Measurements from ENCODE around the gene RBBP8NL.

RBBP8NL gene

DNA sequence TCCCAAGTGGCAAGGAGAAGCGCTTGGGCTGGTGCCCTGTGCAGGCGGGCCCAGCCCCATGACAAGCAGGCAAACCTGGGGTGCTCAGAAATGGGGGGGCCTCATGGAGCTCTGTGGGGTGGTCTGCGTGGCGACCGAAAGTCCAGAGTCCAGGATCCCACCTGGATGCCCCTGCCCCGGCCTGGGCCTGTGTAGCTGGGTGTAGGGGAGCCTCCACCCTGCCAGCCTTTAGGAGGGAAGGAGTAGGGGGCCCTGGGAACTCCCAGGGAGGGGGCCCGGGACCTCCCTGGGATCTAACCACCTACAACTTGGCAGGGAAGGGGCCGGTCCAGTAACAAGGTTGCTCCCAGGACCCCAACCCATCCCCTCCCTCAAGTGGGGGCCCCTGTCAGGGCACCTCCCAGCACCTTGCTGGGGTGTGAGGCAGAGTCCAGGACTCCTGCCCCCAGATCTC, 55.7 kb downstream of the RBBP8NL start:
- no peak for DNase-seq

DNA sequence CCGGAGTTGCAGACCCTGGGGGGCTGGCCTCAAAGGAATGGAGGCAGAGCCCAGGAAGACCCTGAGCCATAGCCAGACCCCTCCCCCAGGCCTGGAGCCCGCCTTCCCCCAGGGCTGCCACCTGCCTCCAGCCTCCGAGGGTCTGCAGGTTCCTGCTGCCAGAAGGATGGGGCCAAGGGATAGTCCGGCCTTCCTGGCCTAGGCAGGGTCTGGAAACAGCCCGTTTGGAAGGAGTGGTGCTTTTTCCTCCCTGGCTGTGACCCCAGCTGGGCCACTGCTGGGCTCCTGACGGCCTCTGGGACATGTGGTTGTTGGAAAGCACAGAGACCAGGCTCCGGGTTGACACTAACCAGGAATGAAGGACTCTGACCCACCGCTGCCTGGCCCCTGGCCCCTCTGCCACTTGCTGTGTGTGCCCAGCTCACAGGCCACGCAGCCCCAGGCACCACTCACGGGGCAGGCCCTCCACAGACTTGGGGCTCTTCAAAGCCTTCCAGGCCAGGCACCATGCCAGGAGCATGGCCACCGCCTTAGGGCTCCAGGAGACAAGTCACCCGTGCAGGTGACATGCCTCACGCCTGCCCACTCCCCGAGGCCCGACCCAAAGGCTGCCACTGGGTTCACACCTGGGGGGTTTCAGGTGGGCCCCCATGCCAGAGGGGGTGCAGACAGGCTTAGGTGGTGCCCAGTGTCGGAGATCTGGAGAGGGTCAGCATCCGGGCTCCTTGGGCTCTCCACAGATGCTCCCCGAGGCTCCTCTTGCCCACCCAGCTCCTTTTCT, 56.3 kb downstream of the RBBP8NL start:
- no peak for DNase-seq

DNA sequence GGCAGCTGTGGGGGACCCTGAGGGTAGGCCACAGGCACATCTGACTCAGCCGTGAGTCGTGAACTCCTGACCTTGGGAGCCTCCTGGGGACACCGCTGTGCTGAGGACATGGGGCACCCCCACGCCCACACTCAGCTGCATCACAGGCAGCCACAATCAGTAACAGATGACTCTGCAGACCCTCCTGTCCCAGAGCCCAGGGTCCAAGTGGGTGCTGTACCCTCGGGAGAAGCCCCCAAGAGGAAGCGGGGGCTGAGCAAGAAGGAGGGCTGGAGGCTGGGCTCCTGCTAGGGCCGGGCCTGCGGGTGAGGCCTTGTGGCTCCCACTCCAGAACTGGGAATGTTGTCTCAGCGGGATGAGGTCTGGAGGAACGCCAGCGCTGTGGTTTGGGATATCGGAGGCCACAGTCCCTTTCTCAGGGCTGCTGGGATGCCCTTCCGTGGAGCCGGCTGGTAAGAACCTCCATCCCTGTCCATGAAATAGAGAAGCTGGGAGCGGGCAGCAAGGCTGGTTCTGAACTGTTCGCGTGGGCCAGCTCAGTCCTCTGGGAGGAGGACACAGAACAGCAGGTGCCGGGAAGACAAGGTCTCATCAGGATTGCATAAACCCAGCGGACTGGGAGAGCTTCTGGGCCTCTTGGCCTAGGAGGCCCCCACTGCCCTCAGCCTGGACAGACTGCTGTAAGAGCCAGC, 57.1 kb downstream of the RBBP8NL start:
- DNase-seq, result peak; percentile 66 to 73

DNA sequence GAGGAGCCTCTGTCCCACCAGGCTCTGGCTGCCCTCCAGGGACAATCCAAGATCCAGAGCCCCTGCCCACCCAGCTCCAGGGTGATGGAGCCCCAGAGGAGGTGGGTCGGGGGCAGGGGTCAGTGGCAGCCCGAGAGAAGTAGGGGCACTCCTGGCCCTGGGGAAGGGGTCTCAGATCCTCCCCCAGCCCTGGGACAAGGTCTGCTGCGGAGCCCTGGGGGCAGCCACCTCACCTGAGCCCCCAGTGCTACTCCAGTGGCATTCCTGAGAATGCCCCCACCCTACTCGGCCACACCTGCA, 57.6 kb downstream of the RBBP8NL start:
- DNase-seq, result no peak

DNA sequence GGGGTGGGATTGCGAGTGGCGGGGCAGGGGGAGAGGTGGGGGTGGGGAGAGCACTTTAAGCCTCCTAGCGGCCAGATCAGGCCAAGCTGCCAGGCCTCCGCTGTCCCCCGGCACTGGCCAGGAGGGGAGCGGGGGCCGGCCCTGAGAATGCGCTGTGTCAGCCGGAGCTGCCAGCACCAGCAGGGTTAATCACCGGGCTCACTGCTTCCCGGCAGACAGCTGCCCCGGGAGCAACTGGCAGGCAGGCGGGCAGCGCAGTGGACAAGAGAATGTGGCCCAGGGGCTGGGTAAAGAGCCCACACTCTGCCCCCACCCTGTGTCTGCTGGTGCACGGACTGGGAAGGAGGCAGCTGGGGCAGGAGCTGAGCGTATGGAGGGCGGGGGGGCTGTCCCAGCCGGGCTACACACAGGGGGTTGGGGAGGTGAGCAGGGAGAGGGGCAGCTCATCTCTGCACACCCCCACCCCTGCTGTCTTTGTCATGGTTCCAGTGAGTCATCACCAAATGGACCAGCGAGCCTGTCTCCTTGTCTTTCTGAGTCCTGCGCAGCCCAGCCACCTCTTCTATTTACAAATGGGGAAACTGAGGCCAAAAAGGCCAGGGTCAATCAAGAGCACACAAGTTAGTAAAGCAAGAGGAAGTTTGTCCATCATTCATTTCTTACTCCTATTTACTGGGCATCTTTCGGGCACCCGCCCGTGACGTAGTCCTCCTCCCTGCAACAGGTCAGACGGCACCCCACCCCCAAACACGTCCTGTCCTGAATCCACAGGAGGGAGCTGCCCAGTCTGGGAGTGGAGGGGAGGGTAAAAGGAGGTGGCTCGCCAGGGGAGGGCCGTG, 58.1 kb downstream of the RBBP8NL start:
- DNase-seq, result no peak

DNA sequence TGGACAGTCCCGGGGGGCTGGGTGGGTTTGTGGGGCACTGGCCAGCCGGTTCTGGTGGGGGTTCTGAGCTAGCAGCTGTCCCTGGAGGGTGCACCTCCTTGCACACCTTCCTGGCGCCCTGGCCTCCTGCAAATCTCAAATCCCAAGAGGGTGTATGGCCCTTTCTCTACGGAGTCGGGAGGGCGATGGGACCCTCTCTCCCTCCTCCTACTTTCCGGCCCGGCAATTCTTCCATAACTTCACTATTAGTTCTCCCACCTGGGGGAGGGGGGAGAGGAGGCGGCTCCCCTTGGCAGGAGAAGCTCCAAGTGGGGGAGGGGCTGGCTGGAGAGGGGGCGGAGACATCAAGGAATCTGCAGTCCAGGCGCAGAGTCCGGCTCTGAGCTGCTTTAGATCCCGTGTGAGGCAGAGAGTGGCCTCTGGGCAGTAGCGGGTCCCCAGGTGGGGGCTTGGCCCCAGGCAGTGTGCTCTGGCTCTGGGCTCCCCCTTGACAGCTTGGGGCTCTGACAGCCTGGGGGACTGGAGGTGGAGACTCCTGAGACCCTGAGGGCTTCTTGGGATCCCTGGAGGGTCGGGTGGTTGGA, 58.9 kb downstream of the RBBP8NL start:
- no peak for DNase-seq

DNA sequence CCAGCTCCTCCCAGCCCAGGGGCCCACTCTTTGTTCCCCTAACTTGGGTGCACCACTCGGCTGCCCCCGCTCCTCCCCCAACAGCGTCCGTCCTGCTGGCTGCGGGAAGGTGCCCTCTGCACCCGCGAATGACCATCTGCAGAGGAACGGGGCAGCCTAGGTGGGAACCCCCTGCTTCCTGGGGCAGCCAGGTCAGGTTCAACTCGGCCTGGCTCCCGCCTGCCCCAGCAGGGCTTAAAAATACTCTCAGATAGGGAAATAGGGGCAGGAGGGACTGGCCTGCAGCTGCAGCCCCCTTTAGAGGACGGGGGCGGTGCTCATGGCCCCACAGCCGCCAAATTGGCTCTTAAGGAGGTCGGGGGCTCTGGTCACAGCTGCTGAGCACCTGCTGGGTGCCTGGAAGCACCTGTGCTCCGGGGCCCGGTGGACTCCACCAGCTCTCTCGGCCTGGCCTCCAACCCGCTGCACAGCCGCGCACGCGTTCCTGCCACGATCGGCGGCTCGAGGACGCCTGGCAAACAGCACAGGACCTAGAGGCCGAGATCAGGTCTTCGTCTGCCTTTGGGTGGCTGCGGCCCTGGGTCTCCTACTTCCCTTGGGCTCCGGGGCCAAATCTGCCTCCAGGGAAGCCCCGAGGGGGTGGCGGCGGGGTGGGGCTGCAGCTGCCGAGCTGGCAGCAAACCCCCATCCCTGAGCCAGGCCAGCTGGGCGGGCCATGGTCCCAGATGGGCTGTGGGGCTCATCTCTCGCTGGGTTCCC, 59.5 kb downstream of the RBBP8NL start:
- DNase-seq, result peak in 1 of 2 experiments; percentile 57

DNA sequence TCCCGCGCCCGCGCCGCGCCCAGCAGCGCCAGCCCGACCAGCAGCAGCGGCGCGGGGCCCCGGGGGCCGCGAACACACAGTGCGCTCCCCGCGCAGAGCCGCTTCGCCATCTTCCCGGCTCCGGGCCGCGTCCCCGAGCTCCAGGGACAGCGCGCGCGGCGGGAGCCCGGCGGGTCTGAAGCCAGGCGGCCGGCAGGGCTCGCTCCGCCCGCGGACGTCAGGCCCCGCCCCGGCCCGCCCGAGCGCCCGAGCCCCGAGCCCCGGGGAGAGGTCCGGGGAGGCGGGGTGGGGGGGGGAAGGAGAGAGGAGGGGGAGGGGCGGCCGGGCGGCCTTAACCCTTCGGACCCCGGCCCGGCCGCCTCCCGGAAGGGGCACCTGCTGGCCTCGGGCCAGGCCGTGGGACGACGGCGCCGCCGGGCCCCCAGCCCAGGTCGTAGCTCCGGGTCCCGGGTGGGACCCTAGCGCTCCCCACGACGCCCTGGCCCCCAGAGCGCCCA, 60.2 kb downstream of the RBBP8NL start, which contains the start of gene LAMA5:
Gene LAMA5, minus strand, starts transcription at position 177 of the 497 bp plus-strand sequence. Its CDS starts 67 bp downstream, at position 110.
- DNase-seq, result no peak

DNA sequence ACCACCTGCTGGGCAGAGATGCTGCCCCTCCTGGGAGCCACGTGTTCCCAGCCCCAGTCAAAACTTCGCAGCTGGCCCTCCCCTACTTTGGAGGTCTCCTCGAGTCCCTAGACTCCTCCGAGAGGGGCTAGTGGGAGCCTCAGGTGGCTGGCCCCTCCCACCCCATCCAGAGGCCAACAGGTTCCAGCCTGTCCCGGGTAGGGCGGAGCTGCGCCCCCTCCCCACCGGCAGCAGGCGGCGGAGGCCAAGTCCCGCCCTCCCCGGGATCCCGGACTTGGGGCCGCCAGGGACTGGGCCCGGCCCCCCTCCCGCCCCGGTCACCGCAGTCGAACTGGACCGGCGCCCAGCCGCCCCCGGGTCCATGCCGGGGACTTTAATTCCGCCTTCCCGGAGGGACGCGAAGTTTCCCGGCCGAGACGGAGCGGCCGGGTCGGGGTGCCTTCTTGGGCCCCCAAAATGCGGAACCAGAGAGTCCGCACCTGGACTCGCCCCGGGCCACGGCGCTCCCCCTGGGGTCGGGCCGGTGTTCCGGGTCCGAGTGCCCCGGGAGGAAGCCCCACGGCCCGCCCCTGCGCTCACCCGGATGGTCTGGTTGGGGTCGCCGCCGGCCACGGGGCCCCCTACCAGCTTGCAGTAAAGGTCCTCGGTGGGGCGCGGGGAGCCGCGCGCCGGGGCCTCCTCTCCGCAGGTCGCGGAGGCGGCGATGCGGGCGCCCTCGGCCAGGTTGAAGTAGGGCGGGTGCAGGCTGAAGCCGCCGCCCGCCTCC, 60.8 kb downstream of the RBBP8NL start:
- no peak for DNase-seq

DNA sequence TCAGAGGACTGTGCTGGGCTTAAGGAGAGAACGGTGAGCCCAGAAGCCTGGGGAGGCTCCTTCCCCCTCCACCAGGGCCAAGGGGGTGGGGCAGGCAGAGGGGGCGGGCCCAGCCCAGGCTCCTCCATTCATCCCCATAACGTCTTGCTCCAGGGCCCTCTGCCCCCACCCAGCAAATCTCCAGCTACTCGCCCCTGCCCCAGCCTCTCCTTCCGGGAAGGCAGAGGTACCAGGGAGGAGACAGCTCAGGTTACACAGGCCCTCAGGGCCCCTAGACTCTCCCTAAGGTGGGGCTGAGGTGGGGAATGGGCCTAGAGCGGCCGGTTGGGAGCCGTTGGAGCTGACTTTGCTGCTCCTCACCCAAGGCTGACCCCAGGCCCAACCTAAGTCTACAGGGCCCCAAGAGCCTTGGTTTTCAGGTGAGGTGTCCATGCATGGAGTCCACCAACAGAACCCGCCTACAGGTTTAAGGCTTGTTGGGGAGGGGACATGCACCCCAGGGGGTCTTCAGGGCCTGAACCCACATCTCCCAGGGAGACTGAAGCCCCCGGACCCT, 61.4 kb downstream of the RBBP8NL start:
- no peak for DNase-seq

DNA sequence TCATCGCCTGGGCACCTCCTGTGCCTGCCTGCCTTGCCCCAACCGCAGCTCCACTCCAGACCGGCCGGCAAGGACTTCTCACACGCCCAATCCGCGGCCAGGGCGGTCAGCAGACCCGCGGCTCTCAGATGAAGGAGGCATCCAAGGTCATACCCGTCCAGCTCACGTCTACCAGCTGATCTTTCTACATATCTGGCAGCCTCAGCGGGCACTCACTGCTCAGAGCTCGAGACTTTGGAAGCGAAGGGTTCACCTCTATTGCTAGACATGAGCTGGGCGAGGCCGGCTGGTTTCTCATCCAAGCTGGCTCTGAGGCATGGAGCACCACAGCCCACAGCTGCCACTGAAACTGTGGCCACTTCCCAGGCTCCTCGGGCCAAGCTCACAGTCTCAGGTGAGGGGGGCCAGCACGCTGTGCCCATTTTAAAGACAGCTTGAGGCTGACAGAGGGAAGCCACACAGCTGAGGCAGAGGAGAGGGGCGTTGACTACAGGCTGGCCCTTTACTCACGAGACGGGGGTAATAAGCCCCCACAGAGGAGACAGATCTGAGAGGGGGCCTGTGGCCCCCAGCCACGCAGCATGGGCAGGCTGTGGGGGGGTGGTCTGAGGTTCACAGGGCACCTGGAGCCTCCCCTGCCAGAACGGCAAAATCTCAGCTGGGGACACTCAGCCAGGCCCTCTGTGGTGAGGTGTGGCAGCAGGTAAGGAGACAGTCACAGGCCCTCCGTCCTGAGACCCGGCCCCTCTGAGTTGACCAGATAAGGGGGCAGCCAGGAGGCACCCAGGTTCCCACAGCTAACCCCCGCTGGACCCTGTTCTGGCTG, 62.2 kb downstream of the RBBP8NL start:
- no peak for DNase-seq

DNA sequence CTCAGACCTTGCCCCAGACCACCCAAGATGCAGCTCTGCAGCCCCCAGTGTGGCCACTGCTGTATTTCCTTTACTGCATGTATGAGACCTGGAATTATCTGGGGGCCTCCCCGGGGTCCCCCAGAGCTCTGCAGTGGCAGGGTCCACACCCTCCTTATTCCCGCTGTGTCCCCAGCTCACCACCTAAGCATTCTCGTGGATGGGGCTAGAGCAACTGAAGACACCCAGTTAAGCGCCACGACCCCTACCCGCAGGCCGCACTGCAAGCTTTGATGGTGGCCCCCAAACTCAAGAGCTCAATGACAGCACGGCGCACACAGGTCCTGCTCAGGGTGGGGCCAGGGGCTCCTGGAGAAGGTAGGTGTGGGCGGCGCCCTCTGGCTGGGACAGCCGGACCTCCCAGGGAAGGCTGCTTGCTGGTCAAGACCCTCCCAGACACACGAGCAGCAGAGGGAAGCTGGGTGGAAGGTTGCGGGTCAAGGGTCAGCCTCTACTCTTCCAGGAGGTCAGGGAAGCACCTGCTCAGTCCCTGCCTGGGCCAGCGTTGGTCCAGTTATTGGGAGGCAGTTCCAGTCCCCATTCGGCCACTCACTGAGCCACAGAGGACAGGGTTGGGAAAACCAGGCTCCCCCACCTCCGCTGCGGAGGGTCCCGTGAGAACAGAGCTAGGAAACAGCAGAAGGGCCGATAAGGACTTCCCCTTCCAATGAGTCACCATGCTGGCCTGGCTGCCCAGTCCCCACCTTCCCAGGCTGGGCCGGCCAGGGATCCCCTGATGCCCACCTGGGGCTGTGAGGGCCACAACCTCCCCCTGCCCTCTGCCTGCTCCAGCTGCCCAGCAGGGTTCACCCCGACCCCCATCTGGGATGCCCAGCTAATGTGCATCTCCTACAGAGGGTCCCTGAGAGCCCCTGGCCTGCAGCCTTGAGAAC, 63.2 kb downstream of the RBBP8NL start:
- no peak for DNase-seq

DNA sequence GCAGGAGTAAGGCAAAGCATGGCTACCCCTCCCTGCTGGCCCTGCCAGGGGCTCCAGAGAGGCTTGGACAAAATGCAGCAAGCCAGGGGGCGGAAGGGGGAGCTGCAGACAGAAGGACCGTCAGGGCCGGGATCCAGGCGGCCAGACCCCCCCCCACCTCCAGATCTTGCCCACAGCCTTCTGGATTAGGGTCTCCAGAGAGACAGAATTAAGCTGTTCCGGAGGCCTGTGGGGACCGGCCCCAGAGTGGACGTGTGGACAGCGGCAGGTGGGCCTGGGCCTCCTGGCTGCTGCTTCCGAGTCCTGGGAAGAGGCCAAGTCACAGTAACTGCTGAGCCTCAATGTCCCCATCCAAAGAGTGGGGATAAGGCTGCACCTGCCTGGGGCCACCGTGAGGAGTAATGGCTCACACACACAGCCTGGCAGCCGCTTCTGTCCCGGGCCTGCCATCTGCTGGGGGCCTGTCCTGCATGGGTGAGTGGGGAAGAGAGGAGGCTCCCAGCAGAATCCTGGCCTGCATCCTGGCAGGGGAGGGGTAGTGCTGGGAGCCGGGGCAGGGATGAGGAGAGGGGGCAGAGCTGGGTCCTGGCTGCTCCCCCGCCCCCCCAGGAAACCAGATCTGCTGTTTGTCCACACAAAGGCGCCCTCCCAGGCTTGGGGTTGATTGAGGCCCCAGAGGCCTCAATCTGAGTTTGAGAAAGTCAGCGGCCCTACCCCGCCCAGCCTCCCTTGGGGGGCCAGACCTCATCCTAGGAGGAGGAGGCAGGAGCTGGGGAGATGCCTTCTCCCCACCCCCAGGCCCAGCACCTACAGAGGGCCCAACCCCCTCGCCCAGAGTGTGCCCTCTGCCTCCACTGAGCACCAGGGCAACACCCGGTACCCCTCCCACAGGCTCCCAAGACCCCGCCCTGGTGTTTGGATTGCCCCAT, 64.1 kb downstream of the RBBP8NL start:
- DNase-seq, result no peak

DNA sequence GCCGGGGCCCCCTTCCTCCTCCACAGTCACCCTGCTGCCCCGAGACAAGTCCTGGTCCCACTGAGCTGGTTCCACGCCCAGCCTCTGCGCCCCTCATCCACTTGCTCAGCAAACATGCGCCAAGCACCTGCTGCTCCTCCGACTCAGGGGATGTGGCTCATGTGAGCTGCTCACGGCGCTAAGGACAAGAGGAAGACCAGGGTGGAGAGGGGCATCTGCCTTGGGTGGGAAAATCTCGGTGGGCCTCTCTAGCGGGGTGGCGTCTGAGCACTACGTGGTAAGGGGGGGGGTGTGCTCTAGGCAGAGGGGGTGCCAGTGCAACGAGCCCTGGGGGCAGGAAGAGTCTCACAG, 64.8 kb downstream of the RBBP8NL start:
- no peak for DNase-seq

DNA sequence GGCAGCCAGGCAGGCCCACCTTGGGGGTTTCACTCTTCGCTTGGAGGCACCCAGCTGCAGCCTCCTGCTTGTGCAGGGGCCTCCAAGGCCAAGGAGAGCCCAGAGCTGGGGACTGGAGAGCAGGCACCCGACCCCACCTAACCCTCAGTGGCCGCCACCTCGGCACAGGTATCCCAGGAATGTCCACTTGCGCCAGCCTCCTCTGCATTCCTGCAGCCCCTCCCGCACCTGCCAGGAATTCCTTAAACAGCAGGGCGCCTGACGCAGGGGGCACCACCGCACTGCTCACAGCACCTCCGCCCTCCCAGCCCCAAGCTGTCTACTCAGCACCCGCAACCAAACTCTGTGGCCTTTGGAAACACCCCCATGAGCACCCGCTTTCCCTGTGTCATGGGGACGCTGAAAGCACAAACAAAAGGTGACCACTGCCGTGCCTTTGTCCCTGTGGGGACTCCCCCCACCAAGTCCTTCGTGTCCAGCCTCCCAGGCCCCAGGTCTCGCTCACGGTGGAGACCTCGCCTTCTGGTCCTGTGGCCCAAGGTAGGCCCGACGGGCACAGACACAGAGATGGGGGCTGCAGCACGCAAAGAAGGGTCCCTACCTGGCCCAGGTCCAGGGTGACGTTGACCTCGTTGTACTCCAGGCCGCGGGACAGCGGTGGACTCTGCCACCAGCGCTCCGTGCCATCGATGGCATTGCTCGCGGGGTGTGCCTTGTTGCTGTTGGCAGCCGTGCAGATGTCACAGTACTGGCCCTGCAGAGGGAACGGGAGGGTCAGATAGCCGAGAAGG, 65.3 kb downstream of the RBBP8NL start:
- DNase-seq, result no peak

DNA sequence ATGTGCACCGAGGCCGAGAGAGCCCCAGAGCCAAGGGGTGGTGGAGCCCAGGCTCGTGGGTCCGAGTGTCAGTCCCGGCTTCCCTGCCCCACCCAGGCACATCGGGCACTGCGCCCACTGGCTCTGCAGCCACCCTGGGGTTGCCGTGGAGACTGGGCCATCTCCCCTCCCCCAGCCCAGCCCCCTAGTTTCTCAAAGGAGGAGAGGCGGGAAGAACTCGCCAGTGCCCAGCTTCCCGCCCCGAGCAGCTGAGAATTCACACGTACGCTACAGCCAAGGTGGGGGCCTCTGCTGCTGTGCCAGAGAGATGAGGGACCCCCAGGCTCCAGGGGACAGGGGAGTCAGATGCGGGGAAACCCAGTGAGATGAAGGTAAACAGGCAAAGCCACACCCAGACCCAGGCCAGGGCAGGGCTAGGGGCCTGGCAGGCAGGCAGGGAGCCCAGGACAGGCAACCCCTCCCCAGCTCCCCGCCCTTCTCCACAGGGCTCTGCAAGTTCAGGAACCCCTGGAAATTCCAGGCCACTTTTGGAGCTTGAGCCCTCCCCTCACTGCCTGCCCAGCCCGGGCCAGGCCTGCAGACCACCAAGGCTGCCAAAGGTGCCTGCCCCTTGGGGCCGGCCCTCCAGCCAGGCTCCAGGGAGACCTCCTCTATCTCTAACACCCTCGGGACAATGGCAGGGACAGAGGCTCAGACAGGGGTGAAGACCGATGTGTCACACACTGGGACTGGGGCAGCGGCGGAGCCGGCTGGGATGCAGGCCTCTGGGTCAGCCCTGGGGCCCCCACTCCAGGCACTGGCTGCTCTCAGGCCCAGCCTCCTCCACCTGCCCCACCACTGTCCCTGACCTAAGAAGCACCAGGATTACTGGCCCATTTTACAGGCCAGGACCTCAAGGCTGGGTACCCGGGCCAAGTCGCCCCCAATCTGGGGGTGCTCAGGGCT, 66.2 kb downstream of the RBBP8NL start:
- DNase-seq, result no peak
